Measurements from ENCODE around the gene TMEM132D.

TMEM132D gene

GRCh38 chr12:129873111-129873832 is 30.6 kb downstream of the TMEM132D start:
- no peak for DNase-seq (ENCODE audit: low read depth, low spot score)

- peak; percentile 42 for DNase-seq (ENCODE audit: low read depth, low spot score)
Observed at GRCh38 chr12:129871991-129872972, 31.5 kb downstream of the TMEM132D start.

- DNase-seq (ENCODE audit: low read depth, low spot score): no peak
Observed at GRCh38 chr12:129870796-129871195, 33.0 kb downstream of the TMEM132D start.

DNA sequence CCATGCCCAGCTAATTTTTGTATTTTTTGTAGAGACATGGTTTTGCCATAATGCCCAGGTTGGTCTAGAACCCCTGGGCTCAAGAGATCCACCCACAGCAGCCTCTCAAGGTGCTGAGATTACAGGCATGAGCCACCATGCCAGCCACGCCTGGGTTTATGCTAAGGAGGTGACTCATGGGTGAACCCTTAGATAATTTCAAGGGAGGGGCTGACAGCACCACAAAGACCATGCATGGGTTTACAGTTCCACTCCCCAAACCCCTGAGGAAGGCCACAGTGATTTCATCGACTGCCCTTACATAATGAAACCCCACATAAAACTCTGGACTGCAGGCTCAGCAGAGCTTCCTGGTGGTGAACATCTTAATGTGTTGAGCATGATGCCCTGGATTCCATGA is 33.7 kb downstream of the TMEM132D start:
- DNase-seq (ENCODE audit: low read depth, low spot score): no peak

GRCh38 chr12:129868575-129868974 is 35.2 kb downstream of the TMEM132D start:
- no peak for DNase-seq (ENCODE audit: low read depth, low spot score)

GRCh38 chr12:129863938-129864337 is 39.9 kb downstream of the TMEM132D start:
- no peak for DNase-seq (ENCODE audit: low read depth, low spot score)

- DNase-seq (ENCODE audit: low read depth, low spot score): no peak
Observed at GRCh38 chr12:129862561-129863175, 41.2 kb downstream of the TMEM132D start.

GRCh38 chr12:129861951-129862350 is 41.9 kb downstream of the TMEM132D start:
- DNase-seq (ENCODE audit: low read depth, low spot score): no peak

DNA sequence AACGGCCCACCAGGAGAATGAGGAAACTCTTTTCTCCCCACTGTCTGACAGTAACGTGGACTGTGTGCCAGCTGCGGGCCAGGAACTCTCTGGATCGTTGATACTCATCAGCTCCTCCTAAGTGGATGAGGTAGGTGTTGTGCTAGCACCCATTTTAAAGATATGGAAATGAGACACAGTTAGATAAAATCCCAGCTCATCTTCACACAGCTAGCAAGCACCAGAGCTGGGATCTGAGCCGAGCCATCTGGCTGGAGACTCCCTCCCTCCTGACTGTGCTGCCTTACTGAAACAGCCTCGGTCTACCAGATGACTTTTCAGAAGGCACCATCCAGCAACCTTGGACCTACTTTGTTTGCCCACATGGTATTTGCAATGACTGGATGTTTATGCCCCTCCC is 49.2 kb downstream of the TMEM132D start:
- DNase-seq (ENCODE audit: low read depth, low spot score): no peak

DNA sequence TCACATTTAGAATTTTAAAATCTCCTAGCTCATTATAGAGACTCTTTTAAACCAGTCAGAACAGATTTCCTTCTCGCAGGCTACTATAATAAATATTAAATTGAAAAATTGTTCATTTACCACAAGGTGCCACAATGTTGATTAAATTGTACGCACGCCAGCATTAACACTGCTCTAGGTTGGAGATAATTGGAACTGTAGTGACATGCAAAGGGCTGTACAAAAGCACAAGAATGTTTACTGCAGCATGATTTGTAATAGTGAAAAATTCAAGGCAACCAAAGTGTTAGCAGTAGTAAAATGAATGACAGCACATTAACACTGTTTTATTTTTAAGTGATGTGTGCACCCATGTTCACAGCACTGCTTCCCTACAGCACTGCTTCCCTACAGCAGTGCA is 52.5 kb downstream of the TMEM132D start:
- DNase-seq (ENCODE audit: low read depth, low spot score): no peak

DNA sequence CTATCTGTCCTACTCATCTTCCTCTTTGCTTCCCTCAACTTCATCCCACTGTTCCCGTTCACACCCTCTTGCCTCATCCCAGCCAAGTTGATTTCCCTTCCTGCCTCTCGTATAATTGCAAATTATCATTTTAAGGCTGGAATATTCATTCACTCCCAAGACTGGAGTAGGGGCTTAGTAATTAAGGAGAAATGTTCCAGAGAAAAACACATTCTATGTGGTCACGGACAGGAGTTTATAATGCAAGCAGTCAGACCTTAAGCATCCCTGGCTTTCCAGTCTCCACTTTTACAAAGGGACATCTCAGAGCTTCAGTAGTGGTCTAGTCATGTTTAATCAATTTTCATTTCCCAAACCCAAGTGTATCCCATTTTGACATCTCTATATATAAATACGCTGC is 54.9 kb downstream of the TMEM132D start:
- DNase-seq (ENCODE audit: low read depth, low spot score): no peak

GRCh38 chr12:129847063-129847462 is 56.8 kb downstream of the TMEM132D start:
- no peak for DNase-seq (ENCODE audit: low read depth, low spot score)

GRCh38 chr12:129844662-129845220 is 59.1 kb downstream of the TMEM132D start:
- DNase-seq (ENCODE audit: low read depth, low spot score): no peak

DNA sequence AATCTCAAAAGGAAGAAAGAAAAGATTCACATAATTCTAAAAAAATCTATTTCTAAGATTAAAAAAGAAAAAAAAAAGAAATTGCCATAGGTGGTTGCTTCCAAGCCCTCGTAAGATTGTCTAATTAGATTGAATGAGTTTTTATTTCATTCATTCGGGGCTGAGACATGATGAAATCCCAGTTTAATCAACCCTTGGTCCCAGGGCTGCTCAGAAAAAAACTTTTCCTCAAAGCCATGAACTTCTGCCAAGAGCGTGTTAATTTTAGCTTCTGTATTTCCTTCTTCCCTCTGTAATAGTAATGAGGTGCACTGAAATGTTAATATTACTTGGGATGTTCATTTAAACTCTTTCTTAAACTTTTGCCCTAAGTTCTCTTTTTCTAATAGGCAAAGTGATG is 62.6 kb downstream of the TMEM132D start:
- no peak for DNase-seq (ENCODE audit: low read depth, low spot score)

DNA sequence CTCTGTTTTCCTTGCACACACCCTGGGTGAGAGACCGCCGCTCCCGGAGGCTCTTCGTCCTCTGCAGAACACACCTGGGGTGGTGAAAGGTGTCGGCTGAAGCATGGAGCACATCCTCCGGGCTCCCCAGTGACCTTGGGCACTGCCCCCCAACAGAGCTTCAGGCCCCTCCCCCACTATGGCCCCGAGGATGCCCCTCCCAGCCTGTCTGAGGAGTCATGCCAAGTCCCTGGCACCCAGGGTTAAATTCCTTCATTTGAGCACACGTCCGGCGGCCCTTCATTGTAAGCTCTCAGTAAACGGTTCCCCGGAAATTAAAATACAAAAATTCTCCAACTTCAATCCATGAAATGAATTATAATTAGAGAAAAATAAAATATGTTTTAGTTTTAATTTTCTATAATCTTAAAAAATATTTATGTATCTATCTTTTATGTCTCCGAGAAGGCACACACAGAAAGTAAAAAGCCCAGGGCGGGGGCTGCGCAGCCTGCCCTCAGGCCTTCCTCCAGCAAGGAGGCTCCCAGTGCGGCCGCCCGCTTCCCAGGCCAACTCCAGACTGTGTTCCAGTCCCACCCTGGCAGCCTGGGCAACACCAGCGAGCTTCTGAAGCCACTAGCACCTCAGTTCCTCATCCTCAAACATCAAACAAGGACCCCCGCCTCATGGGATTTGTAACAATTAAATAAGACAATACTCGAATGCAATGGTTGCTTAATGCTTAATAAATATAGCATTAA is 63.5 kb downstream of the TMEM132D start:
- no peak for DNase-seq (ENCODE audit: low read depth, low spot score)

- no peak for DNase-seq (ENCODE audit: low read depth, low spot score)
Observed at GRCh38 chr12:129839679-129840078, 64.1 kb downstream of the TMEM132D start.

- DNase-seq (ENCODE audit: low read depth, low spot score): no peak
Observed at GRCh38 chr12:129831294-129831693, 72.5 kb downstream of the TMEM132D start.

DNA sequence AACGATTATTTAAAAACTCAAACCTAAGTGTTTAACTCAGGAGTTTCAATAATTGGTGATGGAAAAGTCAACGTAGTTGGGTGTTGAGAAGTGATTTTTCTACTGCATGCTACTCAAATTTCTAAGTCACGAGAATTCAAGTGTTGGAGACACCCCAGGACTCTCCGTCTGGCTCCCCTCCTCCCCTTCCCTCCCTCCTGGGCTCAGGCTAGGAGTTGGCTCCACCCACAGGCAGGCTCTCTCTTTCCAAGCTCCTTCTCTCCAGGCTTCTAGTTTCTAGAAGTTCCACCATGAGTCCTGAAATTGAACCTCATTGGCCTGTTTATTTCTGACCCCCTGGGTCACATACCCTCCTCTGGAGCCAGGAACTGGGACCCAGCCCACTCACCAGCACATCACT is 73.0 kb downstream of the TMEM132D start:
- DNase-seq (ENCODE audit: low read depth, low spot score): no peak

GRCh38 chr12:129827866-129828384 is 75.9 kb downstream of the TMEM132D start:
- no peak for DNase-seq (ENCODE audit: low read depth, low spot score)

- no peak for DNase-seq (ENCODE audit: low read depth, low spot score)
Observed at GRCh38 chr12:129827102-129827865, 76.5 kb downstream of the TMEM132D start.
